Natural killer cell (primary cell): ENCODE measurements around the gene ZMIZ1. TPM values are rescaled to one million over a fixed set of nuclear protein-coding genes. Genes with fewer than 3 reads are reported as not detected.

Experiments used
- ATAC-seq, 3 donors: fragments of 150-1000 bp in 2 of 3; fragments of 200-7000 bp in 1 of 3; cut with Tn5 transposase; 1 replicate in 1 of 3; 2 replicates in 2 of 3; pipeline ENCODE4 v1.10.0; 2021; ENCODE audit warnings: mild to moderate bottlenecking in 2 of 3, moderate library complexity in 2 of 3
- DNase-seq, 2 donors: peaks; one replicate each; pipeline versions ENCODE4 v3.0.0 to v3.0.0-alpha.2; 2013 to 2021; ENCODE audit warnings: mixed read lengths in 1 of 2
- H3K27ac ChIP-seq: one replicate; pipeline ENCODE4 v1.5.1; 2013; ENCODE audit warnings: mild to moderate bottlenecking, low read length
- H3K27me3 ChIP-seq: one replicate; pipeline ENCODE4 v1.6.1; 2013; ENCODE audit warnings: low read length; ENCODE audit not compliant: control insufficient read depth, insufficient read depth
- H3K36me3 ChIP-seq: one replicate; pipeline ENCODE4 v1.6.1; 2013; ENCODE audit warnings: low read length; ENCODE audit not compliant: control insufficient read depth, insufficient read depth
- H3K4me1 ChIP-seq: one replicate; pipeline ENCODE4 v1.6.1; 2013; ENCODE audit warnings: low read length; ENCODE audit not compliant: control insufficient read depth, insufficient read depth
- H3K4me3 ChIP-seq: one replicate; pipeline ENCODE4 v1.5.1; 2013; ENCODE audit warnings: low read length
- H3K9me3 ChIP-seq: one replicate; pipeline ENCODE4 v1.6.1; 2013; ENCODE audit warnings: low read length; ENCODE audit not compliant: control insufficient read depth, insufficient read depth
- H3K27ac Mint-ChIP-seq, 2 donors: one replicate each; pipeline ENCODE4 v1.8.0; 2022; ENCODE audit warnings: mild to moderate bottlenecking in 2 of 2, mixed read lengths in 2 of 2, moderate library complexity in 1 of 2
- H3K27me3 Mint-ChIP-seq, 2 donors: one replicate each; pipeline ENCODE4 v1.8.0; 2022; ENCODE audit warnings: low read depth in 2 of 2, mixed read lengths in 2 of 2
- H3K36me3 Mint-ChIP-seq: one replicate; pipeline ENCODE4 v1.8.0; 2022; ENCODE audit warnings: mixed read lengths
- H3K4me1 Mint-ChIP-seq, 2 donors: one replicate each; pipeline ENCODE4 v1.8.0; 2022; ENCODE audit warnings: mixed read lengths in 2 of 2
- H3K4me3 Mint-ChIP-seq: one replicate; pipeline ENCODE4 v1.8.0; 2022; ENCODE audit warnings: mild to moderate bottlenecking, moderate library complexity, mixed read lengths
- H3K9me3 Mint-ChIP-seq, 2 donors: one replicate each; pipeline ENCODE4 v1.8.0; 2022; ENCODE audit warnings: mixed read lengths in 2 of 2
- CTCF ChIP-seq: fragments of 200-600 bp; IDR thresholded peaks from one replicate; pipeline ENCODE4 v1.8.0; 2022; ENCODE audit warnings: antibody characterized with exemption
- WGBS: methylation state at CpG from one replicate; pipeline ENCODE4 v1.1.7; 2013; ENCODE audit warnings: missing lambda C conversion rate; ENCODE audit not compliant: insufficient coverage; 5-methylcytosine and 5-hydroxymethylcytosine counted together
- intact Hi-C: fragments of 100-400 bp; cut with micrococcal nuclease; formaldehyde crosslinking; loops from one replicate; pipeline ENCODE4 v1.14.2; 2022
- total RNA-seq, 4 donors: library from RNA; stranded (reverse); fragments of 120-200 nt in 1 of 4; gene quantifications; one replicate each; pipeline versions ENCODE4 v1.2.3 to v1.2.4, GENCODE V29; 2013 to 2022

Gene ZMIZ1
- total RNA-seq, 3 donors from 2014 or later (not counting 1 experiment from before 2014, with no cell fraction given), result 36.5 to 51.5 (median 37.9) TPM

- H3K27me3 Mint-ChIP-seq, result no peaks in the 10 kb centered on the region
- ATAC-seq (no peak), DNase-seq (no peak)
- no peaks in the 10 kb centered on the region for H3K9me3 Mint-ChIP-seq
- Histone ChIP-seq H3K27ac (no peak overlapping the region), H3K4me1 (no peaks in the 10 kb centered on the region), H3K9me3 (no peaks in the 10 kb centered on the region), H3K4me3 (no peak overlapping the region), H3K36me3 (peaks cover 2% of the 10 kb centered on the region), H3K27me3 (no peaks in the 10 kb centered on the region)
- H3K36me3 Mint-ChIP-seq, result no peaks in the 10 kb centered on the region
- intact Hi-C loops, result no loop called here
- H3K4me1 Mint-ChIP-seq, result peaks cover 14 to 17% of the 10 kb centered on the region in 2 donors
- 84% methylated on average over 11 of the region's 11 CpGs for WGBS
- H3K27ac Mint-ChIP-seq, result no peak overlapping the region
- TF ChIP-seq CTCF, result no peak
- no peak overlapping the region for H3K4me3 Mint-ChIP-seq
Measured at GRCh38 chr10:79165070-79165778, 96.5 kb downstream of the ZMIZ1 start.

- Mint-ChIP-seq H3K9me3 (no peaks in the 10 kb centered on the region), H3K36me3 (no peaks in the 10 kb centered on the region), H3K4me3 (no peak overlapping the region), H3K4me1 (peaks cover 10% of the 10 kb centered on the region in 2 donors), H3K27me3 (no peaks in the 10 kb centered on the region), H3K27ac (peak overlapping the region in 1 of 2 donors; percentile 74)
- Histone ChIP-seq H3K4me1 (no peaks in the 10 kb centered on the region), H3K4me3 (no peak overlapping the region), H3K9me3 (no peaks in the 10 kb centered on the region), H3K27ac (no peak overlapping the region), H3K27me3 (no peaks in the 10 kb centered on the region), H3K36me3 (peaks cover 2% of the 10 kb centered on the region)
- no peak for DNase-seq
- no peak for TF ChIP-seq CTCF
- WGBS, result 87% methylated on average over 7 of the region's 7 CpGs
- no peak for ATAC-seq
- intact Hi-C loops, result no loop called here
Measured at GRCh38 chr10:79166312-79166721, 97.6 kb downstream of the ZMIZ1 start.

- no peak for ATAC-seq
- Histone ChIP-seq H3K36me3 (peaks cover 2% of the 10 kb centered on the region), H3K4me1 (no peaks in the 10 kb centered on the region), H3K9me3 (no peaks in the 10 kb centered on the region), H3K27me3 (no peaks in the 10 kb centered on the region), H3K27ac (no peak overlapping the region), H3K4me3 (no peak overlapping the region)
- Mint-ChIP-seq H3K27me3 (no peaks in the 10 kb centered on the region), H3K9me3 (no peaks in the 10 kb centered on the region), H3K36me3 (no peaks in the 10 kb centered on the region), H3K27ac (peak overlapping the region in 1 of 2 donors; percentile 15), H3K4me1 (peaks cover 6% of the 10 kb centered on the region in 2 donors), H3K4me3 (no peak overlapping the region)
- DNase-seq, result no peak
- WGBS, result 91% methylated on average over 10 of the region's 10 CpGs
- intact Hi-C loops, result no loop called here
- no peak for TF ChIP-seq CTCF
Measured at GRCh38 chr10:79166741-79167140, 98.0 kb downstream of the ZMIZ1 start.

- H3K4me3 Mint-ChIP-seq, result no peak overlapping the region
- H3K4me3 ChIP-seq, result no peak overlapping the region
- ATAC-seq (no peak), DNase-seq (no peak)
- peaks cover 6% of the 10 kb centered on the region in 2 donors for H3K4me1 Mint-ChIP-seq
- H3K36me3 Mint-ChIP-seq, result no peaks in the 10 kb centered on the region
- intact Hi-C loops, result no loop called here
- no peaks in the 10 kb centered on the region for H3K27me3 Mint-ChIP-seq
- H3K4me1 ChIP-seq, result no peaks in the 10 kb centered on the region
- no peaks in the 10 kb centered on the region for H3K27me3 ChIP-seq
- WGBS, result 89% methylated on average over 8 of the region's 8 CpGs
- peaks cover 2% of the 10 kb centered on the region for H3K36me3 ChIP-seq
- TF ChIP-seq CTCF, result no peak
- no peak overlapping the region for H3K27ac ChIP-seq
- no peaks in the 10 kb centered on the region for H3K9me3 ChIP-seq
- H3K9me3 Mint-ChIP-seq, result no peaks in the 10 kb centered on the region
- H3K27ac Mint-ChIP-seq, result no peak overlapping the region
Measured at GRCh38 chr10:79167537-79167936, 98.8 kb downstream of the ZMIZ1 start.
